Prostate gland (tissue), 2 donors: ENCODE measurements around the gene IL6.

ENCODE experiments used
- CTCF ChIP-seq, 4 experiments: fragments of 200-600 bp in 2 of 4; fragments of 450-650 bp in 2 of 4; sonication (generic) in 2 of 4; IDR thresholded peaks; 1 replicate in 3 of 4; 2 replicates in 1 of 4; pipeline ENCODE4 v1.5.1; 2016 to 2019; ENCODE audit warnings: antibody characterized with exemption in 4 of 4, mild to moderate bottlenecking in 2 of 4, moderate library complexity in 2 of 4
- POLR2A ChIP-seq: fragments of 450-650 bp; IDR thresholded peaks from one replicate; pipeline ENCODE4 v1.6.1; 2016; ENCODE audit warnings: antibody characterized with exemption, mild to moderate bottlenecking
- POLR2AphosphoS5 ChIP-seq: sonication (generic); formaldehyde crosslinking; IDR thresholded peaks from one replicate; pipeline ENCODE4 v1.6.1; 2017; ENCODE audit warnings: antibody characterized with exemption

GRCh38 chr7:22728401-22729029, 1.5 kb downstream of the IL6 start:
- TF ChIP-seq CTCF (IDR thresholded peaks at IDR 0.05) (peak in 2 of 4 experiments; percentile 25 to 36), POLR2AphosphoS5 (no peak), POLR2A (no peak)
